SK-N-DZ (cell line): Measurements from ENCODE around the gene RBM19.

Experiments
- DNase-seq: peaks from one replicate; pipeline ENCODE4 v3.0.0-alpha.2; 2015; ENCODE audit warnings: low spot score
- small RNA-seq, 2 experiments: library from RNA; depleted of rRNA; stranded (forward); fragments of <200 nt; gene quantifications; one replicate each; pipeline ENCODE3, GENCODE V24; 2014

RBM19 gene

DNA sequence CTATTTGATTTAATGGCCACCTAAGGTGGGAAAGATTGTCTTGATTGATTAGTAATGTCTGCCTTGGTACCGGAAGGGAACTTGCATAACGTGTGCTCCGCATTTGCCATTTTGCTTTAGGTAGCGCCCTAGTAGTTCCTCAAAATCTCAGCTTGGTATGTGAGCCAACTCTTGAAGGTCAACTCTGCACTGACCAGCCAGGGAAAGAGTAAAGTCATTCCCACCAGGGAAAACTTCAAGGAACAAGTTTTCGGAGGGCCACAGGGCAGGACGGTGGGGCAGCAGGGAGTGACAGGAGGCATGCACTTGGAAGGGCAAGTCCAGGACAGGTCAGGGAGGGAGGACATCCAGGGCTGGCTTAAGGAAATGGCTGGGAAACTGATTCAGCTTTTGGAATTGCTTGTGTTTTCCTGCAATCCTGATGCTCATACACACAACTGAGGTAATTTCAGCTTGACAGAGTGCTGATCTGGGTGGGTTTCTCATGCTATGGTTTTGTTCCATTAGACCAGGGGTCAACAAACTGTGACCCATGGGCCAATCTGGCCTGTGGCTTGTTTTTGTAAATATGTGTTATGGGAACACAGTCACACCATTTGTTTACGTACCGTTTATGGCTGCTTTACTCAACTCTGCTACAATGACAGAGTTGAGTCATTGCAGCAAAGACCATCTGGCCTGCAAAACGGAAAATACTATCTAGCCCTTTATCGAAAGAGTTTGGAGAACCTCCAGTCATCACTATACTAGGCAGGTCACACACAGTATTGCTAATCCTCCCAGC is 184.5 kb downstream of the RBM19 start:
- DNase-seq, result no peak

DNA sequence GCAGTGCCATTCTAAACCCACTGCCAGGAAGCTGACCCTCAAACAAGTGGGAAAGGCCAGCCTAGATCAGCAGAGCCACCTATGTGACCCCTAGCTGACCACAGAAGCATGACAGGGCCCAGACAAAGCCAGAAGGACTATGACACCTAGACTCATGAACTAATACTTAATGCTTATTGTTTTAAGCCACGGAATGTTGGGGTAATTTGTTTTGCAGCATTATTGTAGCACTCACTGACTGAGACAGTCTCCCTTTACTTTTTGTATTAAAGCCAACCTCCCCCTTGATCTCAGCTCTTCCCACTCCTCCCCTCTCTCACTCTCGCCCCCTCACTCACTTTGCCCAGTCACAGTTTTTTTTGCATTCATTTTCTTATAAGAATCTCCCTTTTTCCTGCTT is 186.4 kb downstream of the RBM19 start:
- DNase-seq, result no peak

DNA sequence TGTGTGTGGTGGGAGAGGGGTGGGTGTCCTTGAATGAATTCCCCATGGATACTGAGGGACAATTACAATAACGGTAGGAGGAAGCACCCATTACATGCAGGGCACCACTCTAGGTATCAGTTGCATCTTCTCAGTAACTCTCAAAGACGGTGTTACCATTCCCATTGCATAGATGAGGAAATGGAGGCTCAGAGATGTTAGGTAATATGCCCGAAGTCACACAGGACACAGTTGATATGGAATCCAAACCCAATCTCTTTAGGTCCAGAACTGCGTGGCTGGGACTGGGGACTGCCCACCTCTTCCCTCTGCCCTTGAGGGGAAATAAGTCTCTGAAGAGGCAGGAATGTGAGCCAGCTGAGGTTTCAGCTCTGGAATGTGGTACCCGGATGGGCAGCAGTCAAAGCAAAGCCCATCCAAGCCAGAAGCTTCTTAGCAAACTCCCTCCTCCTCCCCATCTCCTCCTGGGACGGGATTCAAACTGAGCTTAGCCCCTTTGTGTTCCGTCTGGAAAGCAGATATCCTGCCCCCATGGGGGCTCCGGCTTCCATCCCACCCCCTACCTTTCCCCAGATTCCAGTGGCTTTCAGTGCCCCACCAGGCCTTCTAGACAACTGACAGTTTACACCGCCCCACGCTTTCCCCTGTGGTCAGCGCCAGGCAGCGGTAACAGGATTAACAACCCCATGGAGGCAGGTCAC is 187.5 kb downstream of the RBM19 start:
- no peak for DNase-seq

DNA sequence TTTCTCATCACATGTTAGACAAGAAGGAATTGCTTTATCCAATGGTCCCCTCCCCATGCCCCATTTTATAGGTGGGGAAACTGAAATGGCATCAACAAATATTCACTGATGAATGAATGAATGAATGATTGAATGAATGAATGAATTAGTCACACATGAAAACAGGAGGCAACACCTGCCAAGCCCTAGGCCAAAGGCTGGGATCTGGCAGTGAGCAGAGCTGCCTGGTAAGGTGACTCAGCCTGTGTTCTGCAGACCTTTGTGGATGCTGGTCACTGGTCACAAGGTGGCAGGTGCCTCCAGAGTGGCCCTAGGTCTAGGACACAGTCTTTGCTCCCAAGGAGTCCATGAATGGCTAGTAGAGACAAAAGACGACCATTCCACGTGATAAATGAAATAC is 188.4 kb downstream of the RBM19 start:
- no peak for DNase-seq

DNA sequence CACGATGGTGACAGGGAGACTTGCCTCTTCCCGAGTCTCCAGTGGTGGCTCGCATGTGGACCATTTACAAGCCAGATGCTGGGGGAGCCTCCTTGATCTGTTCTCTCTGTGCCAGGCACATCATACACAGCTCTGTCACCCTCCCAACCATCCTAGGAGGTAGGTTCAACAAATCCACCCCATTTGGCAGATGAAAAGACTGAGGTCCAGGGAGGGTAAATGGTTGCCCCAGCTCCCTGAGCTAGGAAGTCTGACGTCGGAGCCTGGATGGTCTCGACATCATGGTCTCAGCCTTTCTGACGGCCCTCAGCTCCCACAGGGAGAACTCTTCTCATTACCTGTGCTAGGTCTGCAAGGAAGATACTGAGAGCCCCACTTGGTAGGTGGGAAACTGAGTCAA is 189.6 kb downstream of the RBM19 start:
- DNase-seq, result no peak

DNA sequence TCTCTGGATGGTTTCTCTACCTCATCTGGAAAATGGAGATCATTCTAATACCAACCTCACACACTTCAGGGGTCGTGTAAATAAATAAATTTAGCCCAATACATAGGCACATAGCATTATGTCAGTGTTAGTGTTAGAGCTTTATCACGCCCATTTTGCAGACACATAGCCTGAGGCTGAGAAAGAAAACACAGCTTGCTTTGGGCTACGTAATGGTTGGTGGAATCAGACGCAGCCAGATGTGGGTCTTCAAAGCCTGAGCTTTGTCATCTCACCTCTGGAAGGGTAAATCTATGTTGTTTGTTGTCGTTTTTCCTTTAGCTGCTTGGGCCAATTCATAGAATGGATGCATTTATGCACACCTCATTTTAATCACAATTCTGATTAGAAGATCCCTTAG is 191.6 kb downstream of the RBM19 start:
- DNase-seq, result no peak

DNA sequence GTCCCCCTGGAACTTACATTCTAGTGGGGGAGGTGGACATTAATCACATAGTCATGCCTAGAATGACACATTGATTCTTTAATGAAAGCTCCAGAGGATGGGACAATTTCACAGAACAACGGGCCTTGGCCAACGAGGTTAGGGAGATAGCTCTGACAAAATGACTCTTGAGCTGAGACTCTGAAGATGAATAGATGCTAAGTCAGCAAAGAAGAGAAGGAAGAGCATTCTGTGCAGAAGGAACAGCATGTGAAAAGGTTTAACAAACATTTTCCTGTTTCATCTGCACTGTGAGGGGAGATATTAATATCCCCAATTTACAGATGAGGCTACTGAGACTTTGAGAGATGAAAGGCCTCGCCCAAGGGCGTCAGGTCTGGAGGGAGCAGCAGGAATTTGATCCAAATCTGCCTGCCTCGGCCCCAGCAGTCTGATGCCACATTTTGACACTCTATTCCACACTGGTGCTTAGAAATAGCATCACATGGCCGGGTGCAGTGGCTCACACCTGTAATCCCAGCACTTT is 193.6 kb downstream of the RBM19 start:
- DNase-seq, result no peak

DNA sequence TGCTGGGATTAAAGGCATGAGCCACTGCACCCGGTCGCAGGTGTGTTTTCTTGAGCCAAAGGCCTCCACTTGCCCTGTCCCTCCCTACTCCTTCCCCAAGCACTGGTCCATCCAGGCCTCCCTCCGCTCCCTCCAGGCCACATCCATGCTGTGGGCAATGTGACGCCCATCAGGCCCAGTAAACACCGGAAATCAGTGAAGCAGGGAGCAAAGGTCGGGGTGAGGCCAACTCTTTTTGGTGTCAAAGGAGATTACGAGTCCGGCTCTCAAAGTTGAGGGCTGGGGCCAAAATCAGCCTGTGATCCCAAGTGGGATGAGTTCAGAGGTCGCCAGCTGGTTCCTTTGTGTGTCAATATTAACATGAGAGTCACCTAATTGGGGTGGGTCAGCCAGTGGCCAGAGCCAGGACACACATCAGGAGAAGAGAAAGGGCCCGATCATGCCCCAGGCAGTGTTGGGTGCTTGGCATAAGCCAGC is 195.7 kb downstream of the RBM19 start:
- DNase-seq, result no peak

DNA sequence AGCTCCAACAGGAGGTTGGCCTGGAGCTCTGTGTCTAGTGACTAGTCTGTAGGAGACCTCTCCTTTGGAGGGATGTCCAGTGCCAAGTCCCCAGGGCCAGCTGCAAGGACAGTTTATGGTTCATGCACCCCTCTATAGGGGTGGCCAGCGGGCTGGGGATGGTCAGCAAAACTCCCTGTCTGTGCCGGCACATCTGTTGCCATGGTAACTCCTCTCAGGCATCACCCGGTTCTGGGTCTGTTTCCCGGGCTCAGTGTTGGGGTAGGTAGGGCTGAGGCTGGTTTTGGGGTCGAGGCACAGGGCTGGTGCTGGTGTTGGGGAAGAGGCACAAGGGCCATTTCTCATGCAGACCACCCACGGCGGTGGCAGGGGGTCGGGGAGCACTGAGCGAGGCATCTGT is 196.8 kb downstream of the RBM19 start:
- DNase-seq, result no peak

DNA sequence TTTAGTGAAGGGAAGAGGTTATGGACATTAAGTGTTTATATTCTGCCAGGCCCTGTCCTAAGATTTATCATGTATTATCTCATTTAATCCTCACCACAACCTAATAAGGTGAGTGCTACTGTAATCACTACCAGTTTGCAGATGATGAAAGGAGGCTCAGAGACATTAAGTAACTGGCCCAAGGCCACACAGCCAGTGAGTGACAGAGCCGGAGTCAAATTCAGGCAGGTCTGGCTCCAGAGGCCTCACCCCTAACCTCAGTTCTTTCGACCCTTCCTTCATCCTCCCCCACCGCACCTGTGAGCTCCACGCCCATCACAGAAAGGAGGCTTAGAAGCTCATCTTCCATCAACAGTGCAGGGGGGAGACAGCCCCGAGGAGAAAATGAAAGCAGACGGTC is 197.3 kb downstream of the RBM19 start:
- DNase-seq, result no peak

DNA sequence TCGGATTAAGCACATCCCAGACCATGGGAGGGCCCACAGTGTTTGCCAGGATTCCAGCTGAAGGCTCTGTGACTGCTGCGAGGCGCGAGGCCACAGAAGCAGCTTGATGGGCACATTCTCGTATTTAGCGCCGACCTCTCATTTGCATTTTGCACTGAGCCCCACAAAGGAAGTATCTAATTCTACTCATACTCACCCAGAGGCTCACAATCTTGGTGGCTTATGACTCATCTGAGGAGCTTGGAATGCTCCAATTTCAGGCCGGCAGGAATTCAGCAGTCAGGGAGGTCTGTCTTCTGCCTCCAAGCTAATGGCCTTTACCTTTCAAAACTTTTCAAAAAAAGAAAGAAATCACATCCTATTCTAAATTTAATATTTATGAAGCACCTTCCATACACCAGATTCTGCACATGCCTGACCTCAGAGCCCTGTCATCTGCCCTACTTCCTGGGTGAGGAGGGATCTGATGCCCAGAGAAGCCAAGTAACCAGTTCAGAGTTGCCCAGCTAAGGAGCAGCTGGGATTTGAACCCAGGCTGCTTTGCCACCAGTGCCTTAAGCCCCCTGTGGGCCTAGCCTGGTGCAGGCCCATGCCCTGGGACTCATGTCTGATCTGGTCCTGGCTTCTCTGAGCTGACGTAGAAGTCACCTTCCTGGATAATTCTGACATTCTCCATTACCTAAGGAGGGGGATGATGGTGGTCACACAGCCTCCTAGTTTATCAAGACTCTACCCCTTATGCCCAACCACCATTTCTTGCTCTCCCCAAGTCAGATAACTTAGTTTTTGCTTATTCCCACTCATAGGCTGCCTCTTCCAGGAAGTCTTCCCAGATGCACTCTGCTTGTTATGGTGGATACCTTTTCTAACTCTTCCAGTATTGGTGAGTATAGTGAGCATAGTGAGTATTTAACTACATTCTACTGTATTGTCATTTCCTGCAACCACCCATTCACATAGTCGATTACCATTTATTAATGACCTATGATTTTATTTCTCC is 198.9 kb downstream of the RBM19 start:
- DNase-seq, result no peak

Small RNAs within 50 kb of the gene (small RNA-seq; reads per million reads assigned to genes)
- 0 reads per million in 2 experiments for gene DYNLL1P4
